PC-3 (cell line): ENCODE results near the gene PLIN4.
A peak's percentile ranks its signal among the peaks of the same experiment; 100 is the strongest.

ENCODE experiments used
- EZH2 ChIP-seq: fragments of 300-600 bp; sonication (generic); IDR thresholded peaks from one replicate; pipeline ENCODE4 v1.6.1; 2017; ENCODE audit warnings: antibody characterized with exemption, mild to moderate bottlenecking, low read length; ENCODE audit not compliant: unreplicated experiment
- EZH2phosphoT487 ChIP-seq: fragments of 300-600 bp; sonication (generic); IDR thresholded peaks from 2 replicates; pipeline ENCODE4 v1.6.1; 2018; ENCODE audit warnings: mild to moderate bottlenecking, antibody characterized with exemption, low read length, borderline replicate concordance
- TF ChIP-seq, protein P1 (sequence below): fragments of 300-600 bp; sonication (generic); conservative IDR thresholded peaks from 2 replicates; pipeline ENCODE4 v1.5.1; 2017; ENCODE audit warnings: antibody characterized with exemption, low read depth, mild to moderate bottlenecking, low read length

DNA sequence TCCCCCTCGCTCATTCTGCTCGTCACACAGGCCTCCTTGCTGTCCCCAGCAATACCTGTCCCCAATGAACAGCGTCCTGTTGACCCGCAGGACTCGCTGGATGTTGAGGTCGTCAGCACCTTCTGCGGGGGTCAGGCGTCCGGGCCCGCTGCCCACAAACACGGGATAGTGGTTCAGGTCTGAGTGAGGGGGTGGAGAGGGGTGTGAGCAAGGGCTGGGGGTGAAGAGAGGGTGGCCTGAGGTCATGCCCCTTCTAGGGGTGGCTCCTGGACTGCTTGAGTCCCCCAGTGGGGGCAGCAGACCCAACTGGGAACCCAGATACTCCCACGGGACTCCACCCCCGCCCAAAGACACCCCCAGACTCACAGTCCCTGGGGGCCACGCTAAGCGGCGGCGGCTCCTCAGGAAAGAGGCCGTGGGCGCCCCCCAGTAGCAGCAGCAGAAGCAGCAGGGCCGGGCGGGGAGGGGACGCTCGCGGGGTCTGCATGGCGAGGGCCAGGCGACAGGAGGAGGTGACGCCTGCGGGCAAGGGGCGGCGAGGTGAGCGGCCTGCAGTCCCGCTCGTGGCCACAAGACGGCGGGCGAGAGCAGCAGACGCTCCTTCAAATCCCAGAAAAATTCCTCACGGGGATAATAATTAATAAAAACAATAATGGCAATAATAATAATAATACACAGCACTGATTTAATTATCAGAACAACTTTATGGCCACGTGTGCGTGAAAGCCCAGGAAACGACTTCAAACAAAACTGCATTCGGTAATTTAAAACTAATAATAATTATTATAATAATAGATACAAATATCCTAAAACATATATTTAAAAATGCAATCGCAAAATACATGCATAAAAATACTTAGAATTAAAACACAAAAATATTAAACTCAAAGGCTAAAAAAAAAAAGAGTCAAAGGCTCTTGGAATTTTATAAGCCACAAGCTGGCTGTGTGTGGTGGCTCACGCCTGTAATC lies 40.0 kb upstream of the PLIN4 start:
- TF ChIP-seq, protein P1, sequence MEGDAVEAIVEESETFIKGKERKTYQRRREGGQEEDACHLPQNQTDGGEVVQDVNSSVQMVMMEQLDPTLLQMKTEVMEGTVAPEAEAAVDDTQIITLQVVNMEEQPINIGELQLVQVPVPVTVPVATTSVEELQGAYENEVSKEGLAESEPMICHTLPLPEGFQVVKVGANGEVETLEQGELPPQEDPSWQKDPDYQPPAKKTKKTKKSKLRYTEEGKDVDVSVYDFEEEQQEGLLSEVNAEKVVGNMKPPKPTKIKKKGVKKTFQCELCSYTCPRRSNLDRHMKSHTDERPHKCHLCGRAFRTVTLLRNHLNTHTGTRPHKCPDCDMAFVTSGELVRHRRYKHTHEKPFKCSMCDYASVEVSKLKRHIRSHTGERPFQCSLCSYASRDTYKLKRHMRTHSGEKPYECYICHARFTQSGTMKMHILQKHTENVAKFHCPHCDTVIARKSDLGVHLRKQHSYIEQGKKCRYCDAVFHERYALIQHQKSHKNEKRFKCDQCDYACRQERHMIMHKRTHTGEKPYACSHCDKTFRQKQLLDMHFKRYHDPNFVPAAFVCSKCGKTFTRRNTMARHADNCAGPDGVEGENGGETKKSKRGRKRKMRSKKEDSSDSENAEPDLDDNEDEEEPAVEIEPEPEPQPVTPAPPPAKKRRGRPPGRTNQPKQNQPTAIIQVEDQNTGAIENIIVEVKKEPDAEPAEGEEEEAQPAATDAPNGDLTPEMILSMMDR, result peak; percentile 88
- TF ChIP-seq EZH2phosphoT487 (no peak), EZH2 (no peak)
